ENCODE data around the gene EIF4ENIF1. TPM values are rescaled to one million over a fixed set of nuclear protein-coding genes. Genes with fewer than 3 reads are reported as not detected.

Gene EIF4ENIF1
- 22.8 TPM for total RNA-seq

GRCh38 chr22:31489632-31490495, at the start of gene EIF4ENIF1:
Gene EIF4ENIF1, minus strand, starts transcription at chr22:31489842. Its CDS starts 1,124 bp downstream, at chr22:31488718.

GRCh38 chr22:31496007-31496734, 6.5 kb upstream of the EIF4ENIF1 start, which contains the start of gene SFI1:
Gene SFI1, plus strand, starts transcription at chr22:31496536. Its CDS starts 11,749 bp downstream, at chr22:31508285.

GRCh38 chr22:31399211-31400022, 90.2 kb downstream of the EIF4ENIF1 start, which contains the start of gene DRG1:
Gene DRG1, plus strand, starts transcription at chr22:31399604. Its CDS starts 80 bp downstream, at chr22:31399684.

Small RNA genes lying within 50 kb of the gene (small RNA-seq; reads per million reads assigned to genes)
- not detected for gene AL096701.2
- not detected for gene RNU6-28P

Other genes with a start within 250 kb of the EIF4ENIF1 start
- 16.6 TPM for gene PIK3IP1, start 197.4 kb downstream of the EIF4ENIF1 start, total RNA-seq
- 31.1 TPM for gene PATZ1, start 143.5 kb downstream of the EIF4ENIF1 start, total RNA-seq
- 75.4 TPM for gene DRG1, start 90.2 kb downstream of the EIF4ENIF1 start, total RNA-seq
- gene SFI1, start 6.7 kb upstream of the EIF4ENIF1 start, total RNA-seq, result 25.8 TPM
- gene PISD, start 172.4 kb upstream of the EIF4ENIF1 start, total RNA-seq, result 30.0 TPM